Thoracic aorta (tissue), 2 donors: ENCODE results near the gene ABHD15. TPM values are rescaled to one million over a fixed set of nuclear protein-coding genes. Genes with fewer than 3 reads are reported as not detected.

Experiments
- ATAC-seq: fragments of 150-250 bp; one replicate; pipeline ENCODE4 v1.8.0; 2017; ENCODE audit warnings: low read depth; ENCODE audit not compliant: insufficient number of reproducible peaks, low FRiP score
- DNase-seq: peaks from one replicate; pipeline ENCODE4 v3.0.0-alpha.2; 2020; ENCODE audit warnings: low spot score
- H3K27ac ChIP-seq, 2 donors: fragments of 200-600 bp; sonication (generic); 1 replicate in 1 of 2; 2 replicates in 1 of 2; pipeline ENCODE4 v1.5.1; 2016; ENCODE audit warnings: mild to moderate bottlenecking in 2 of 2, moderate library complexity in 2 of 2
- H3K27me3 ChIP-seq: fragments of 200-600 bp; sonication (generic); replicated peaks from 2 replicates; pipeline ENCODE4 v1.6.0; 2016; ENCODE audit warnings: mild to moderate bottlenecking; ENCODE audit not compliant: insufficient read depth
- H3K36me3 ChIP-seq: fragments of 200-600 bp; sonication (generic); one replicate; pipeline ENCODE4 v1.5.1; 2016
- H3K4me1 ChIP-seq, 2 donors: fragments of 200-600 bp; sonication (generic); 1 replicate in 1 of 2; 2 replicates in 1 of 2; pipeline versions ENCODE4 v1.5.1 to v1.6.0; 2016; ENCODE audit warnings: low read depth in 2 of 2, mild to moderate bottlenecking in 1 of 2; ENCODE audit not compliant: control insufficient read depth in 1 of 2
- H3K4me3 ChIP-seq: fragments of 200-600 bp; sonication (generic); 2 replicates; pipeline ENCODE4 v1.5.1; 2016; ENCODE audit warnings: mild to moderate bottlenecking
- H3K9me3 ChIP-seq: fragments of 200-600 bp; sonication (generic); 2 replicates; pipeline ENCODE4 v1.5.1; 2016
- CTCF ChIP-seq: fragments of 200-600 bp; sonication (generic); IDR thresholded peaks from one replicate; pipeline ENCODE4 v1.5.1; 2019; ENCODE audit warnings: antibody characterized with exemption
- total RNA-seq, 2 donors: library from RNA; depleted of rRNA; stranded (reverse); fragments of >200 nt; gene quantifications; one replicate each; pipeline versions ENCODE4 v1.1.0 to v1.2.3, GENCODE V29; 2016

The ABHD15 gene
- total RNA-seq, 2 donors from 2014 or later = 11.3 to 24.0 TPM

DNA sequence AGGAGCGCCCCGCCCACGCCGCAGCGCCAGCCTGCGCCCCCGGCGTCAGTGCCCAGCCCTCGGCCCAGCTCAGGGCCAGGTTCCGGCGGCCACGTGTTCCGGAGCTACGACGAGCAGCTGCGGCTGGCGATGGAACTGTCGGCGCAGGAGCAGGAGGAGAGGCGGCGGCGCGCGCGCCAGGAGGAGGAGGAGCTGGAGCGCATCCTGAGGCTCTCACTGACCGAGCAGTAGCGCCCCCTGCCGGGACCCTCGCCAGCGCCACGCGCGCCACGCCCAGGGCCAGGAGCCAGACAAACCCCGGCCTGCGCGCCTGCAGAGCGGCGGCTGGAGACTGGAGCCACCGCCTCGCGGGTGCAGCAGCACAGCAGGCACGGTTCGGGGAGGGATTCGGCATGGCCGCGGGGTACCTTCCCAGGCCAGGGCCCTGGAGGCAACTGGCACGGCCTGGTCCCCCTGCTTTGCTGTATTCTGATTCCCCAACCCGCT lies 46.6 kb upstream of the ABHD15 start:
- peak; percentile 44 for ATAC-seq
- Histone ChIP-seq H3K4me1 (peaks cover 35 to 56% of the 10 kb centered on the region in 2 donors), H3K4me3 (peak overlapping the region; percentile 62), H3K27ac (no peak overlapping the region), H3K27me3 (no peaks in the 10 kb centered on the region), H3K36me3 (no peaks in the 10 kb centered on the region), H3K9me3 (no peaks in the 10 kb centered on the region)
- peak; percentile 72 for DNase-seq
- peak; percentile 85 for TF ChIP-seq CTCF

DNA sequence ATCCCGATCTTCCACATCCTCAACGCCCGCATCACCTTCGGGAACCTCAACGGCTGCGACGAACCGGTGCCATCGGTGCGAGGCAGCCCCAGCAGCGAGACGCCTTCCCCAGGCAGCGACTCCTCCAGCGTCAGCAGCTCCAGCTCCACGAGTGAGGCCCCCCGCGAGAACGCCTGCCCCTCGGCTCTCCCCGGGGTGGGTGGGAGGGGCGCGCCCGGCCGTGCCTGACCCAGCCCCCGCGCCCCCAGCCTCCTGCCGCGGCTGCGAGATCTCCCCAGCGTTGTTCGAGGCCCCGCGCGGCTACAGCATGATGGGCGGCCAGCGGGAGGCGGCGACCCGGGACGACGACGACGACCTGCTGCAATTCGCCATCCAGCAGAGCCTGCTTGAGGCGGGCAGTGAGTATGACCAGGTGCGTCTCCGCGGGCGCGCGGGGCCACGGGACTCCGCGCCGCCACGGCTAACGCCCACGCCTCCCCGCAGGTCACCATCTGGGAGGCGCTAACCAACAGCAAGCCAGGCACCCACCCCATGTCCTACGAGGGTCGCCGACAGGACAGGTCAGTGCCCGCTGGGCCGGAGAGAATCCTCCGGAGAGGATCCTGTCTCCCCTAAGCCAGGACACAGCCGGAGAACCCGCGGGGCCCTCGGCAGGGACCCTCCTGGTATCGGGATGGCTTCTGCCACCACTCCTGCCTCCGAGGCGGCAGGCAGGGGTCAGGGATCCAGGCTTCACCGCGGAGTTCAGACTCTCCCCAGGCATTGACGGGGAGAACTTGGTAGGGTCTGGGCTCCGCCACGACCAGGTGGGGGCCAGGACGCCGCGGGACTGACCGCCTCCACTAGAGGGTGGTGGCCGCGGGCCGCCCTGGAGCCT lies 45.8 kb upstream of the ABHD15 start:
- Histone ChIP-seq H3K4me3 (peak overlapping the region; percentile 62), H3K4me1 (peaks cover 34 to 48% of the 10 kb centered on the region in 2 donors), H3K27ac (no peak overlapping the region), H3K36me3 (no peaks in the 10 kb centered on the region), H3K27me3 (no peaks in the 10 kb centered on the region), H3K9me3 (no peaks in the 10 kb centered on the region)
- DNase-seq (no peak), ATAC-seq (no peak)
- no peak for TF ChIP-seq CTCF

- no peak for TF ChIP-seq CTCF
- H3K27me3 ChIP-seq = no peaks in the 10 kb centered on the region
- peaks cover 28 to 42% of the 10 kb centered on the region in 2 donors for H3K4me1 ChIP-seq
- no peaks in the 10 kb centered on the region for H3K9me3 ChIP-seq
- H3K27ac ChIP-seq = no peak overlapping the region
- DNase-seq (no peak), ATAC-seq (no peak)
- H3K4me3 ChIP-seq = no peak overlapping the region
- no peaks in the 10 kb centered on the region for H3K36me3 ChIP-seq
Measured at GRCh38 chr17:29612094-29612403, 45.2 kb upstream of the ABHD15 start.

GRCh38 chr17:29611351-29612093 lies 44.7 kb upstream of the ABHD15 start:
- ATAC-seq = no peak
- Histone ChIP-seq H3K27ac (no peak overlapping the region), H3K4me3 (no peak overlapping the region), H3K27me3 (no peaks in the 10 kb centered on the region), H3K9me3 (no peaks in the 10 kb centered on the region), H3K36me3 (no peaks in the 10 kb centered on the region), H3K4me1 (peaks cover 23 to 37% of the 10 kb centered on the region in 2 donors)
- TF ChIP-seq CTCF = no peak
- no peak for DNase-seq

- no peak for DNase-seq
- H3K36me3 ChIP-seq = no peaks in the 10 kb centered on the region
- no peak for ATAC-seq
- no peak overlapping the region for H3K4me3 ChIP-seq
- H3K27ac ChIP-seq = no peak overlapping the region
- no peak for TF ChIP-seq CTCF
- no peaks in the 10 kb centered on the region for H3K9me3 ChIP-seq
- no peaks in the 10 kb centered on the region for H3K27me3 ChIP-seq
- peaks cover 14 to 26% of the 10 kb centered on the region in 2 donors for H3K4me1 ChIP-seq
Measured at GRCh38 chr17:29610395-29610794, 43.6 kb upstream of the ABHD15 start.
